Endothelial cell of umbilical vein (primary cell): Measurements from ENCODE around the gene DUSP6. TPM values are rescaled to one million over a fixed set of nuclear protein-coding genes. Genes with fewer than 3 reads are reported as not detected.

Experiments
- BruUV-seq: library from RNA; stranded (reverse); fragments of 400-500 nt; replicated peaks from 2 replicates; lab custom pipeline; 2021; lab: Mats Ljungman, UMichigan
- CTCF ChIA-PET: fragments of 300-600, 350-600 bp; sonication (Branson Sonifier 250); formaldehyde crosslinking; loops from one replicate; lab custom pipeline; 2021; ENCODE audit warnings: antibody characterized with exemption, inconsistent platforms; lab: Charles Lee
- POLR2A ChIA-PET: fragments of 300-600, 350-600 bp; sonication (Branson Sonifier 250); formaldehyde crosslinking; loops from one replicate; lab custom pipeline; 2021; ENCODE audit warnings: antibody characterized with exemption, inconsistent platforms; lab: Charles Lee
- DNase-seq: peaks from one replicate; pipeline ENCODE4 v3.0.0-alpha.2; 2011; ENCODE audit warnings: low read depth, low spot score
- FAIRE-seq: peaks from 2 replicates; lab custom pipeline; 2011; peaks lifted over from hg19 to GRCh38; lab: Jason Lieb, UNC
- H2AFZ ChIP-seq: 2 replicates; pipeline ENCODE4 v1.6.0; 2012; ENCODE audit warnings: low read depth, low read length, control low read depth, inconsistent platforms
- H3K27ac ChIP-seq: 2 replicates; pipeline ENCODE4 v1.5.1; 2011; ENCODE audit warnings: low read depth, mild to moderate bottlenecking, control low read depth, low read length, moderate library complexity; ENCODE audit not compliant: insufficient read depth
- H3K27me3 ChIP-seq, 2 experiments: 2 replicates each; pipeline versions ENCODE4 v1.6.0 to v1.6.1; 2011; ENCODE audit warnings: low read length in 2 of 2, mixed read lengths in 1 of 2; ENCODE audit not compliant: control insufficient read depth in 2 of 2, insufficient read depth in 2 of 2
- H3K36me3 ChIP-seq, 2 experiments: 2 replicates in 1 of 2; 3 replicates in 1 of 2; pipeline ENCODE4 v1.5.1; 2011; ENCODE audit warnings: low read length in 2 of 2, mild to moderate bottlenecking in 1 of 2, moderate library complexity in 1 of 2; ENCODE audit not compliant: control insufficient read depth in 2 of 2, insufficient read depth in 2 of 2; ENCODE audit errors: extremely low read depth in 1 of 2
- H3K4me1 ChIP-seq: 3 replicates; pipeline ENCODE4 v1.5.1; 2011; ENCODE audit warnings: mild to moderate bottlenecking, low read length; ENCODE audit not compliant: control insufficient read depth, insufficient read depth; ENCODE audit errors: extremely low read depth
- H3K4me2 ChIP-seq: 2 replicates; pipeline ENCODE4 v1.6.1; 2011; ENCODE audit warnings: low read length, control low read depth, mixed read lengths; ENCODE audit not compliant: insufficient read depth
- H3K4me3 ChIP-seq, 3 experiments: fragments of 200-600 bp in 1 of 3; sonication (generic), shearing (Covaris generic) in 1 of 3; replicated peaks in 1 of 3; 2 replicates each; pipeline ENCODE4 v1.5.1; 2011 to 2016; ENCODE audit warnings: control low read depth in 3 of 3, low read length in 3 of 3, mild to moderate bottlenecking in 2 of 3, inconsistent platforms in 1 of 3, low read depth in 1 of 3, moderate library complexity in 1 of 3; ENCODE audit not compliant: insufficient read depth in 1 of 3
- H3K79me2 ChIP-seq: 2 replicates; pipeline ENCODE4 v1.6.0; 2012; ENCODE audit warnings: low read length, inconsistent platforms; ENCODE audit not compliant: control insufficient read depth, insufficient read depth
- H3K9ac ChIP-seq: replicated peaks from 2 replicates; pipeline ENCODE3; 2011; ENCODE audit warnings: low read length, control low read depth; ENCODE audit not compliant: insufficient read depth; ENCODE audit errors: extremely low read depth
- H3K9me1 ChIP-seq: replicated peaks from 3 replicates; pipeline ENCODE4 v1.6.0; 2011; ENCODE audit warnings: mild to moderate bottlenecking, low read length; ENCODE audit not compliant: control insufficient read depth, insufficient read depth; ENCODE audit errors: extremely low read depth
- H3K9me3 ChIP-seq: replicated peaks from 2 replicates; pipeline ENCODE4 v1.5.1; 2012; ENCODE audit warnings: low read length, inconsistent platforms; ENCODE audit not compliant: control insufficient read depth, insufficient read depth
- H4K20me1 ChIP-seq: replicated peaks from 2 replicates; pipeline ENCODE3; 2011; ENCODE audit warnings: mild to moderate bottlenecking, low read length; ENCODE audit not compliant: control insufficient read depth, insufficient read depth; ENCODE audit errors: extremely low read depth
- EZH2 ChIP-seq: IDR thresholded peaks from 2 replicates; pipeline ENCODE4 v1.6.1; 2012; ENCODE audit warnings: borderline replicate concordance, low read depth, mild to moderate bottlenecking, moderate library complexity, low read length, inconsistent platforms; ENCODE audit not compliant: severe bottlenecking
- FOS ChIP-seq: IDR thresholded peaks from 2 replicates; pipeline ENCODE4 v1.6.1; 2011; ENCODE audit warnings: mild to moderate bottlenecking, low read length, moderate library complexity, borderline replicate concordance; ENCODE audit not compliant: insufficient read depth
- GATA2 ChIP-seq: IDR thresholded peaks from 2 replicates; pipeline ENCODE4 v1.7.0; 2011; ENCODE audit warnings: low read depth, mild to moderate bottlenecking, moderate library complexity, mixed read lengths, low read length; ENCODE audit not compliant: insufficient read length, insufficient read depth
- JUN ChIP-seq: IDR thresholded peaks from 2 replicates; pipeline ENCODE4 v1.6.1; 2011; ENCODE audit warnings: borderline replicate concordance, low read depth; ENCODE audit not compliant: insufficient read length, insufficient read depth
- MAX ChIP-seq: IDR thresholded peaks from 2 replicates; pipeline ENCODE4 v1.6.1; 2011; ENCODE audit not compliant: insufficient read depth, insufficient read length
- MYC ChIP-seq: IDR thresholded peaks from one replicate; pipeline ENCODE4 v1.6.1; 2011; ENCODE audit warnings: mild to moderate bottlenecking, low read depth, low read length
- POLR2A ChIP-seq: IDR thresholded peaks from 2 replicates; pipeline ENCODE4 v1.6.1; 2012; ENCODE audit warnings: low read depth, mild to moderate bottlenecking, control low read depth, low read length
- POLR2AphosphoS5 ChIP-seq: IDR thresholded peaks from 2 replicates; pipeline ENCODE4 v1.6.1; 2012; ENCODE audit warnings: low read depth, mild to moderate bottlenecking, control low read depth, low read length, moderate library complexity; ENCODE audit not compliant: insufficient read depth
- dilution Hi-C: fragments of 300-500 bp; cut with MboI; formaldehyde crosslinking; loops from one replicate; pipeline ENCODE4 v1.15.0; 2019; ENCODE audit warnings: low sequenced_read_pairs; ENCODE audit not compliant: extremely low pct_ligation_motif_present
- intact Hi-C: fragments of 100-400 bp; cut with micrococcal nuclease; formaldehyde crosslinking; loops from one replicate; pipeline ENCODE4 v1.10.0; 2022
- polyA plus RNA-seq, 4 experiments: library from polyadenylated mRNA; depleted of rRNA in 3 of 4; stranded (reverse) in 3 of 4; unstranded in 1 of 4; fragments of >200 nt; gene quantifications; 2 replicates each; pipeline versions ENCODE4 v1.2.1 to v1.2.3, GENCODE V29; 2011 to 2012; ENCODE audit warnings: missing spikeins in 1 of 4
- total RNA-seq: library from RNA; stranded (reverse); gene quantifications from 2 replicates; pipeline ENCODE4 v1.2.3, GENCODE V29; 2021
- TF ChIP-seq, protein P1 (sequence below), 2 donors: IDR thresholded peaks; 1 replicate in 1 of 2; 2 replicates in 1 of 2; pipeline ENCODE4 v1.5.1; 2011; ENCODE audit warnings: low read length in 2 of 2, mild to moderate bottlenecking in 2 of 2, moderate library complexity in 2 of 2, control low read depth in 1 of 2, inconsistent platforms in 1 of 2, low read depth in 1 of 2; ENCODE audit not compliant: insufficient read depth in 1 of 2; ENCODE audit errors: extremely low read depth in 1 of 2

DUSP6 gene
- total and polyA plus RNA-seq, 2 donors (not counting 3 experiments of a cell fraction or from before 2014, with no cell fraction given) = 148 to 149 TPM

DNA sequence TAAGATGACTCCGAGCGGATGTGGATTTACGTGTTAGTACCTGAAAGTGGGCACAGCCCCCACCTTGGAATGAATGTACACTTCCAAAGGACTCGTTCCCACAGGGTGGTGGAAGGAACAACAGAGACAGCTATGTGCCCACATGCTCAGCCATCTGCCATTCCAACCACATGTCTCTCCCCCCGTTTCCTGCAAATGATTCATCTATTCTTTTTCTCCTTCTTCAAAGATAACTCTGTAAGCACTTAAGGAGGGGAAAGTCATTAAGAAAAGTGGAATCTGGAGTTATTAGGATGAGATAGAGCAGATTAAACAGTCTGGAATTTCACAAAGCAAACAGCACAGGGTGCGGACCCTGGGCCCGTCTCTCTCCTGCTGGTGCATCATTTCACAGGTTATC lies 18.5 kb upstream of the DUSP6 start:
- Histone ChIP-seq H2AFZ (no peak overlapping the region), H3K9me3 (no peaks in the 10 kb centered on the region), H3K27me3 (no peaks in the 10 kb centered on the region), H3K79me2 (no peaks in the 10 kb centered on the region), H3K9me1 (no peaks in the 10 kb centered on the region), H4K20me1 (no peaks in the 10 kb centered on the region), H3K4me2 (peak overlapping the region; percentile 74), H3K4me1 (peaks cover 74% of the 10 kb centered on the region), H3K36me3 (no peaks in the 10 kb centered on the region), H3K27ac (peak overlapping the region; percentile 93), H3K4me3 (no peak overlapping the region), H3K9ac (peak overlapping the region; percentile 61)
- dilution Hi-C loops = no loop called here
- FAIRE-seq (peak; percentile 68), DNase-seq (peak; percentile 92)
- ChIA-PET POLR2A (interaction anchor here (1.9 kb wide), 1 partner anchor 19 kb away, joined by 9 read pairs; the partner anchor contains the start of gene DUSP6), CTCF (interaction anchor here (0.6 to 9.2 kb wide), 6 partner anchors 17 to 419 kb away, joined by 3 to 49 read pairs (median 4); partner anchors contain the start of gene DUSP6)
- BruUV-seq = no TSS peak
- intact Hi-C loops = loop anchor here (1.0 to 5.0 kb wide), 4 partner anchors 80 to 474 kb away; partner anchors contain the start of gene ATP2B1
- TF ChIP-seq MYC (peak; percentile 99), JUN (peak; percentile 87), POLR2AphosphoS5 (peak; percentile 83), MAX (no peak), POLR2A (peak; percentile 60), EZH2 (no peak), GATA2 (peak; percentile 95), FOS (peak; percentile 98)
- TF ChIP-seq, protein P1, sequence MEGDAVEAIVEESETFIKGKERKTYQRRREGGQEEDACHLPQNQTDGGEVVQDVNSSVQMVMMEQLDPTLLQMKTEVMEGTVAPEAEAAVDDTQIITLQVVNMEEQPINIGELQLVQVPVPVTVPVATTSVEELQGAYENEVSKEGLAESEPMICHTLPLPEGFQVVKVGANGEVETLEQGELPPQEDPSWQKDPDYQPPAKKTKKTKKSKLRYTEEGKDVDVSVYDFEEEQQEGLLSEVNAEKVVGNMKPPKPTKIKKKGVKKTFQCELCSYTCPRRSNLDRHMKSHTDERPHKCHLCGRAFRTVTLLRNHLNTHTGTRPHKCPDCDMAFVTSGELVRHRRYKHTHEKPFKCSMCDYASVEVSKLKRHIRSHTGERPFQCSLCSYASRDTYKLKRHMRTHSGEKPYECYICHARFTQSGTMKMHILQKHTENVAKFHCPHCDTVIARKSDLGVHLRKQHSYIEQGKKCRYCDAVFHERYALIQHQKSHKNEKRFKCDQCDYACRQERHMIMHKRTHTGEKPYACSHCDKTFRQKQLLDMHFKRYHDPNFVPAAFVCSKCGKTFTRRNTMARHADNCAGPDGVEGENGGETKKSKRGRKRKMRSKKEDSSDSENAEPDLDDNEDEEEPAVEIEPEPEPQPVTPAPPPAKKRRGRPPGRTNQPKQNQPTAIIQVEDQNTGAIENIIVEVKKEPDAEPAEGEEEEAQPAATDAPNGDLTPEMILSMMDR (IDR thresholded peaks at IDR 0.05; ENCODE audit: extremely low read depth in 1 of 2, insufficient read depth in 1 of 2, low read depth in 1 of 2, low read length in 2 of 2) = no peak
